NCI-H2171 treated with DMSO at 0.1 percent for 48 hours (cell line): ENCODE data around the gene CPNE5.

Experiments
- DNase-seq: peaks from one replicate; lab custom pipeline; 2025; lab: John Stamatoyannopoulos, UW

The CPNE5 gene

GRCh38 chr6:36745836-36746235 is 93.4 kb downstream of the CPNE5 start:
- DNase-seq: no peak

GRCh38 chr6:36745283-36745682 is 94.0 kb downstream of the CPNE5 start:
- no peak for DNase-seq

GRCh38 chr6:36744304-36744673 is 95.0 kb downstream of the CPNE5 start:
- no peak for DNase-seq

- no peak for DNase-seq
Measured at GRCh38 chr6:36743538-36744303, 95.5 kb downstream of the CPNE5 start.

- DNase-seq: no peak
Measured at GRCh38 chr6:36743032-36743431, 96.2 kb downstream of the CPNE5 start.

- DNase-seq: no peak
Measured at GRCh38 chr6:36742146-36742545, 97.1 kb downstream of the CPNE5 start.

- DNase-seq: no peak
Measured at GRCh38 chr6:36740818-36741179, 98.4 kb downstream of the CPNE5 start.

- no peak for DNase-seq
Measured at GRCh38 chr6:36739947-36740817, 99.1 kb downstream of the CPNE5 start.

- no peak for DNase-seq
Measured at GRCh38 chr6:36738108-36738507, 101.1 kb downstream of the CPNE5 start.

- DNase-seq: no peak
Measured at GRCh38 chr6:36737043-36737785, 102.0 kb downstream of the CPNE5 start.

GRCh38 chr6:36735110-36736071 is 103.9 kb downstream of the CPNE5 start:
- no peak for DNase-seq

GRCh38 chr6:36734486-36735060 is 104.7 kb downstream of the CPNE5 start:
- no peak for DNase-seq

GRCh38 chr6:36733300-36733699 is 105.9 kb downstream of the CPNE5 start:
- no peak for DNase-seq

- no peak for DNase-seq
Measured at GRCh38 chr6:36731622-36732310, 107.5 kb downstream of the CPNE5 start.

- no peak for DNase-seq
Measured at GRCh38 chr6:36730424-36731380, 108.5 kb downstream of the CPNE5 start.

GRCh38 chr6:36729161-36729524 is 110.1 kb downstream of the CPNE5 start:
- no peak for DNase-seq

GRCh38 chr6:36728289-36729160 is 110.7 kb downstream of the CPNE5 start:
- no peak for DNase-seq

GRCh38 chr6:36727505-36728021 is 111.7 kb downstream of the CPNE5 start:
- peak; percentile 98 for DNase-seq
